Activated T-helper 1 cell treated with anti-CD3 and anti-CD28 coated beads, Interleukin-2, amount 50 U/mL, for 16 hours (primary cell): ENCODE data around the gene CPSF6.
"Not testable (repeated sequence)": the region's sequence is repeated elsewhere in the genome, so short reads cannot be mapped to it uniquely, and the experiment has no call there.

Experiments
- DNase-seq, 2 donors: peaks; one replicate each; pipeline ENCODE4 v3.0.0-alpha.2; 2020; ENCODE audit warnings: low read depth in 1 of 2, low spot score in 1 of 2

The CPSF6 gene

DNA sequence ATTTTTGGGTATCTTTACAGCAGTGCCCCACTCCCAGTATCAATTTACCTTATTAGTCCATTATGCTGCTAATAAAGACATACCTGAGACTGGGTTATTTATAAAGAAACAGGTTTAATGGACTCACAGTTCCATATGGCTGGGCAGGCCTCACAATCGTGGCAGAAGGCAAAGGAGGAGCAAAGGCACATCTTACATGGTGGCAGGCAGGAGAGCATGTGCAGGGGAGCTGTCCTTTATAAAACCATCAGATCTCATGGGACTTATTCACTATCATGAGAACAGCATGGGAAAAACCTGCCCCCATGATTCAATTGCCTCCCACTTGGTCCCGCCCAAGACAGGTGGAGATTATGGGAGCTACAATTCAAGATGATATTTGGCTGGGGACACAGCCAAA lies 77.9 kb downstream of the CPSF6 start:
- DNase-seq, result not testable (repeated sequence)

DNA sequence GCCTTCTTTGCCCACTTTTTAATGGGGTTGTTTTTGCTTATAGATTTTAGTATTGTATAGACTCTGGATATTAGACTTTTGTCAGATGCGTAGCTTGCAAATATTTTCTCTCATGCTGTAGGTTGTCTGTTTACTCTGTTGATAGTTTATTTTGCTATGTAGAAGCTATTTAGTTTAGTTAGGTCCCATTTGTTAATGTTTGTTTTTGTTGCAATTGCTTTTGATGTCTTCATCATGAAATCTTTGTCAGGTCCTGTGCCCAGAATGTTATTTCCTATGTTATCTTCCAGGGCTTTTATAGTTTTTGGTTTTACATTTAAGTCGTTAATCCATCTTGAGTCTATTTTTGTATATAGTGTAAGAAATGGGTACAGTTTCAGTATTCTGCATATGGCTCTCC lies 78.9 kb downstream of the CPSF6 start:
- DNase-seq, result no peak

DNA sequence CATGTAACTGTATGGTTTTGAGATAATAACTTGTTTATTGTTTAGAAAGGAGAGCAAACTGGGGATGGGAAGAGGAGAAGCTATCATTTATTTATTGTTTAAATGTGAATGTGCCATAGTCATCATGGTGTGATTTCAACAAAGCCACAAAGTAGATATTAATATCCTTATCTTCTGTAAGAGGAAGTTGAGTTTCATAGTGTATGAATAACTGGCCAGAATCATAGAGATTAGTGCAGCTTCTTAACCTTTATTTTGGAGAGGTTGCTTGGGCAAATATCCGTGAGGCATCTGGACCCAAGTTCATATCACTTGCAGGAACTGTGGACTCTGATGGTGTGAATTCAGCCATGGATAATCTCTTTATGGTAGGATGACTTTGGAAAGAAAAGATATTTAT lies 82.0 kb downstream of the CPSF6 start:
- DNase-seq, result no peak
